ENCODE data around the gene COL6A1.

- TF ChIP-seq CTCF (IDR thresholded peaks at IDR 0.05; ENCODE audit: borderline replicate concordance, extremely low read depth, low read length, poor library complexity, severe bottlenecking) (no peak), EZH2 (IDR thresholded peaks at IDR 0.05; ENCODE audit: borderline replicate concordance, low read depth, low read length, severe bottlenecking) (no peak)
These were observed 7.2 kb upstream of the COL6A1 start for GRCh38 chr21:45974073-45975019.
